PFSK-1 (cell line): ENCODE results near the gene SLC9A3.

Experiments
- FOXP2 ChIP-seq: optimal IDR thresholded peaks from 2 replicates; pipeline ENCODE3; 2011; ENCODE audit warnings: borderline replicate concordance, control low read depth, inconsistent platforms; ENCODE audit not compliant: insufficient read depth; ENCODE audit errors: extremely low read length, extremely low read depth
- POLR2AphosphoS5 ChIP-seq: IDR thresholded peaks from 2 replicates; pipeline ENCODE4 v1.6.1; 2012; ENCODE audit warnings: low read depth, mild to moderate bottlenecking, control low read depth, low read length, moderate library complexity
- REST ChIP-seq, 2 experiments: IDR thresholded peaks; 2 replicates each; pipeline versions ENCODE4 v1.6.1 to v1.8.0; 2011 to 2012; ENCODE audit warnings: low read depth in 2 of 2, low read length in 2 of 2, control low read depth in 1 of 2, inconsistent platforms in 1 of 2, mild to moderate bottlenecking in 1 of 2, moderate library complexity in 1 of 2; ENCODE audit not compliant: insufficient read depth in 1 of 2
- SIN3A ChIP-seq: IDR thresholded peaks from 2 replicates; pipeline ENCODE4 v1.6.1; 2012; ENCODE audit warnings: mild to moderate bottlenecking, low read length, moderate library complexity, borderline replicate concordance; ENCODE audit not compliant: insufficient read depth
- TAF1 ChIP-seq: IDR thresholded peaks from 2 replicates; pipeline ENCODE4 v1.6.1; 2012; ENCODE audit warnings: low read length, control low read depth, borderline replicate concordance; ENCODE audit not compliant: insufficient read depth

SLC9A3 gene

GRCh38 chr5:457195-457961 lies 66.9 kb downstream of the SLC9A3 start:
- TF ChIP-seq TAF1 (no peak), REST (IDR thresholded peaks at IDR 0.05; ENCODE audit: insufficient read depth in 1 of 2, low read depth in 2 of 2, low read length in 2 of 2) (no peak), FOXP2 (no peak), POLR2AphosphoS5 (no peak), SIN3A (no peak)

DNA sequence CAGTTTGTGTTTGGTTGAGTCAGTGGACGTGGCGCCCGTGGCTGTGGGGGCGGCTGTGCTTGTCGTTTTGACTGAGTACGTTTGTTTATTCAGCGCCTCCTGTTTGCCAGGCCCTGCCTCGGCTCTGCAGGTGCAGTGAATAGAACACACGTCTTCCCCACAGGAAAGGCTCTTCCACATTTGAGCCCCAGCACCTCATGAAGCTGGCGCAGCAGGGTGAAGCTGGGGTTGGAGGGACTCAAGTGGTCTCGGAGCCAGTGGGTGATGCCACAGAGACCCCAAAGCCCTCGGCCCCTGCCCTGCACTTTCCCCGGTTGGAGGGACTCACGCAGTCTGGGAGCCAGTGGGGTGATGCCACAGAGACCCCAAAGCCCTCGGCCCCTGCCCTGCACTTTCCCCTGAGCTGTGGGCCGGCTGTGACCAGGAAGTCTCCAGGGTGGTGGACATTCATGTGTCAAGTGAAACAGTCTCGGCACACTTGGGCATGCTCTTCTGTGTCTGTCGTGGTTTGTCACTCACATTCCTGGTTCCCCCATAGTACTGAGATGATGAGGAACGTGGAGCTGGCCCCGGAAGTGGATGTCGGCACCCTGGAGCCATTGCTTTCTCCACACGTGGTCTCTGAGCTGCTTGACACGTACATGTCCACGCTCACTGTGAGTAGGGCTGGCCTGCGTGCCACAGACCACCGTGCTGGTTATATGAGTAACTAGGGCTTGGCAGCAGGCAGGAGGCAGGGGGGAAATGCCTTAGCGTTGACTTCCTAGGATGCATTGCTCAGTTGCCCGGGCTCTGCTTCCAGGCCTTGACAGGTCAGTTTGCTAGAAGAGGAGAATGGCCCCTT lies 67.7 kb downstream of the SLC9A3 start:
- no peak for TF ChIP-seq POLR2AphosphoS5
- no peak for TF ChIP-seq FOXP2
- no peak for TF ChIP-seq TAF1
- TF ChIP-seq SIN3A = no peak
- no peak for TF ChIP-seq REST (IDR thresholded peaks at IDR 0.05; ENCODE audit: insufficient read depth in 1 of 2, low read depth in 2 of 2, low read length in 2 of 2)

DNA sequence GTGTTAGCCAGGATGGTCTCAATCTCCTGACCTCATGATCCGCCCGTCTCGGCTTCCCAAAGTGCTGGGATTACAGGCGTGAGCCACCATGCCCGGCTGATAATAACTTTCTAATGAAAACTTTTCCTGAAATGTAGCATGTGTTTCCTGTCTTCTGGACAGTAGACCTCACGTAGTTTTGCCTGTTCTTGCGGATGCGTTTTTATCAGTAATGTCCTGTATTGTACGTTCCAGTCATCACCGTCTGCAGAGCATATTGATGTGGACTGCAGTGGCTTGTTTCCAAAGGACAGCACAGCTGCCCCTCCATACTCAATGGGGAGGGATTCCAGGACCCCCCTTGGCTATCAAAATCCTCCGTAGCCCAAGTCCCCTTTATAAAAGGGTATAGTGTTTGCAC lies 68.4 kb downstream of the SLC9A3 start:
- TF ChIP-seq TAF1 (no peak), REST (IDR thresholded peaks at IDR 0.05; ENCODE audit: insufficient read depth in 1 of 2, low read depth in 2 of 2, low read length in 2 of 2) (no peak), POLR2AphosphoS5 (no peak), FOXP2 (no peak)

- TF ChIP-seq TAF1 = no peak
- no peak for TF ChIP-seq REST (IDR thresholded peaks at IDR 0.05; ENCODE audit: insufficient read depth in 1 of 2, low read depth in 2 of 2, low read length in 2 of 2)
- TF ChIP-seq FOXP2 = no peak
- TF ChIP-seq POLR2AphosphoS5 = no peak
- TF ChIP-seq SIN3A = no peak
Observed at GRCh38 chr5:454936-455335, 69.3 kb downstream of the SLC9A3 start.
